Measurements from ENCODE around the gene MB21D2. TPM values are rescaled to one million over a fixed set of nuclear protein-coding genes. Genes with fewer than 3 reads are reported as not detected.

MB21D2 gene
- total RNA-seq, 2 experiments from 2014 or later, result 4.3 to 5.3 TPM

DNA sequence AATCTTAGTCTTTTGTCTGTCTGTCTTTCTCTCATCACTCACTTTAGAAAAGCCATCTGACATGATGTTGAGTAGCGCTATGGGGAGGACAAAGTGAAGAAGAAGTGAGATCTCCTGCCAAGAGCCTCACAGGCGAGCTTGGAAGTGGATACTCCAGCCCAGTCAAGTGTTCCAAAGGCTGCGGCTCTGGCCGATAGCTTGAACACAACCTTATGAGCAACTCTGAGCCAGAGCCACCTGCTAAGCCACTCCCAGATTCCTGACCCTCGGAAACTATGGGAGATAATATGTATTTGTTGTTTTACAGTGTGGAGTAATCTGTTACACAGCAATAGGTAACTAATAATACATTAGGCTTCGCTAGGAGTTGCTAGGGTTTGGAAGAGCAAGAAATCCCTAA is 76.2 kb downstream of the MB21D2 start:
- ATAC-seq (ENCODE audit: low read depth) (no peak), DNase-seq (no peak)
- Mint-ChIP-seq H3K27ac (no peak overlapping the region), H3K4me1 (peaks cover 7% of the 10 kb centered on the region), H3K4me3 (no peak overlapping the region), H3K27me3 (no peaks in the 10 kb centered on the region), H3K36me3 (no peaks in the 10 kb centered on the region), H3K9me3 (no peaks in the 10 kb centered on the region)
- POLR2A ChIA-PET, result interaction anchor here (0.6 kb wide), 1 partner anchor 1913 kb away, joined by 3 read pairs; no protein-coding TSS in a partner anchor

- no peaks in the 10 kb centered on the region for H3K36me3 Mint-ChIP-seq
- H3K9me3 Mint-ChIP-seq, result no peaks in the 10 kb centered on the region
- H3K4me3 Mint-ChIP-seq, result no peak overlapping the region
- H3K27ac Mint-ChIP-seq, result no peak overlapping the region
- no peaks in the 10 kb centered on the region for H3K27me3 Mint-ChIP-seq
- ATAC-seq (ENCODE audit: low read depth) (no peak), DNase-seq (no peak)
- peaks cover 12% of the 10 kb centered on the region for H3K4me1 Mint-ChIP-seq
- POLR2A ChIA-PET, result no interaction called here
Observed at GRCh38 chr3:192840143-192840836, 77.4 kb downstream of the MB21D2 start.

GRCh38 chr3:192835818-192836815 is 81.5 kb downstream of the MB21D2 start:
- Mint-ChIP-seq H3K9me3 (no peaks in the 10 kb centered on the region), H3K36me3 (peaks cover 3% of the 10 kb centered on the region), H3K4me1 (peaks cover 18% of the 10 kb centered on the region), H3K4me3 (no peak overlapping the region), H3K27me3 (no peaks in the 10 kb centered on the region), H3K27ac (no peak overlapping the region)
- POLR2A ChIA-PET, result no interaction called here
- no peak for ATAC-seq (ENCODE audit: low read depth)
- no peak for DNase-seq

- Mint-ChIP-seq H3K4me3 (no peak overlapping the region), H3K27me3 (no peaks in the 10 kb centered on the region), H3K27ac (peak overlapping the region; percentile 40), H3K36me3 (peaks cover 3% of the 10 kb centered on the region), H3K4me1 (peaks cover 20% of the 10 kb centered on the region), H3K9me3 (no peaks in the 10 kb centered on the region)
- no peak for DNase-seq
- POLR2A ChIA-PET, result interaction anchor here (0.6 to 0.7 kb wide), 2 partner anchors 59 to 226 kb away, joined by 3 to 4 read pairs; no protein-coding TSS in a partner anchor
- no peak for ATAC-seq (ENCODE audit: low read depth)
Observed at GRCh38 chr3:192834428-192834827, 83.2 kb downstream of the MB21D2 start.

DNA sequence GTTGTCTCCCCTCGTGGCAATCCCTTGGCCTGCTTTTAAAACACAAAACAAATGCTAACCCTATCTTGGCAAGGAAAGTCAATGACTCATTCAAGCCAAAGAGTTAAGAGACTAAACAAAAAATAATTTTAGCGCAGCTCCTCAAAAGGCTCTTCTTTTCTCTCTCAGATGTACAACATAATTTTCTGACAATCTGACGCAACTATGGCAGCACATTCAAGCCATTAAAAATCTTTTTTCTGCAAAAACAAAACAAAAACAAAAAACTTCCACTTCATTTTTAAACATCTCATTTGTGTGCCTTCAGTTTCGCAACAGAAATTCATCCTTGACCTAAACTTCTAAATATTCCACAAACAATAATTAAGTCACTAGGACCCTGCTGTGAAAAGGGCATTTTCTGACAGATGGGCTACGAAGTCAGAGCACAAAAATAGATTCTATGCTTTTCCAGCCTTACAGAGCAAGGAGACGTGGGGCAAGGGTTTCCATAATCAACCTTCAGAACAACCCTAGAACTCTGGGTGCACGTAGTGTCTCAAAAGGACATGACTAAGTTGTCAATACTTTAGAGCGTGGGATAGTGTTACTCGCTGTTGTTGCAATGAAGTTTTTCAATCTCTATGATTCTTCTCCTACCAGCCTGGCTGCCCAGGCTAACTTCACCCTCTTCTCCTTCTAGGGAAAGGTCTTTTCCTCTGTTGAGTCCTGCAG is 84.3 kb downstream of the MB21D2 start:
- Mint-ChIP-seq H3K27me3 (no peaks in the 10 kb centered on the region), H3K36me3 (peaks cover 6% of the 10 kb centered on the region), H3K4me1 (peaks cover 20% of the 10 kb centered on the region), H3K9me3 (no peaks in the 10 kb centered on the region), H3K27ac (no peak overlapping the region), H3K4me3 (no peak overlapping the region)
- no peak for DNase-seq
- no peak for ATAC-seq (ENCODE audit: low read depth)
- POLR2A ChIA-PET, result no interaction called here

DNA sequence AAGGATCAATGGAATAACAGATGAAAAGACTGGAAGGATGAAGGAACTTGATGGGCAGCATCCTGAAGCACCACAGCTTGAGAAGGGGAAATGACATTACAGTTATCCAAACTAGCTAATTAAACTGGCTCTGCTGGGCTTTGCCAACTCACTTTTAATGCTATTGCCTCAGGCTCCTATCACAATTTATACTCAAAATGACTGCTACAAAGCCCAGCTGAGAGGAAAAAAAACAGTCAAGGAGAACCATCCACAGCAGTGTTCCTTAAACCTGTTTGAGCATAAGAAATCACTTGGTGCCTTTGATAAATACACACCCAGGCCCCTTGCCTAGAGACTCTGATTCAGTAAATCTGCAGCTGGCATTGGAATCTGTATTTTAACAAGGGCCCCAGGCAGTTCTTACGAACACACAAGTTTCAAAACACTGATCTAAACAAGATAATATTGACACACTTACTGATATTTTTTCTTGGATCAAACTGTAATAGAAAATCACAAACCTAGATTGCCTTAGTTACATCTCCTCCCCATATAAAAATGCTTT is 85.8 kb downstream of the MB21D2 start:
- no peak overlapping the region for H3K4me3 Mint-ChIP-seq
- H3K4me1 Mint-ChIP-seq, result peaks cover 17% of the 10 kb centered on the region
- no peaks in the 10 kb centered on the region for H3K9me3 Mint-ChIP-seq
- no peak overlapping the region for H3K27ac Mint-ChIP-seq
- POLR2A ChIA-PET, result interaction anchor here (0.6 kb wide), 1 partner anchor 18 kb away, joined by 4 read pairs; no protein-coding TSS in a partner anchor
- no peak for DNase-seq
- no peaks in the 10 kb centered on the region for H3K27me3 Mint-ChIP-seq
- H3K36me3 Mint-ChIP-seq, result peaks cover 8% of the 10 kb centered on the region
- no peak for ATAC-seq (ENCODE audit: low read depth)

GRCh38 chr3:192831111-192831644 is 86.5 kb downstream of the MB21D2 start:
- ATAC-seq (ENCODE audit: low read depth) (no peak), DNase-seq (no peak)
- H3K4me3 Mint-ChIP-seq, result no peak overlapping the region
- no peaks in the 10 kb centered on the region for H3K27me3 Mint-ChIP-seq
- H3K4me1 Mint-ChIP-seq, result peaks cover 15% of the 10 kb centered on the region
- peaks cover 8% of the 10 kb centered on the region for H3K36me3 Mint-ChIP-seq
- POLR2A ChIA-PET, result interaction anchor here (0.6 kb wide), 1 partner anchor 19 kb away, joined by 4 read pairs; no protein-coding TSS in a partner anchor
- no peaks in the 10 kb centered on the region for H3K9me3 Mint-ChIP-seq
- H3K27ac Mint-ChIP-seq, result no peak overlapping the region

GRCh38 chr3:192830291-192831110 is 87.2 kb downstream of the MB21D2 start:
- H3K9me3 Mint-ChIP-seq, result no peaks in the 10 kb centered on the region
- no peak overlapping the region for H3K4me3 Mint-ChIP-seq
- POLR2A ChIA-PET, result no interaction called here

GRCh38 chr3:192827863-192828594 is 89.6 kb downstream of the MB21D2 start:
- DNase-seq, result no peak
- Mint-ChIP-seq H3K9me3 (no peaks in the 10 kb centered on the region), H3K4me3 (no peak overlapping the region), H3K27ac (no peak overlapping the region), H3K36me3 (peaks cover 7% of the 10 kb centered on the region), H3K27me3 (no peaks in the 10 kb centered on the region), H3K4me1 (peaks cover 7% of the 10 kb centered on the region)
- POLR2A ChIA-PET, result no interaction called here
- ATAC-seq (ENCODE audit: low read depth), result no peak

More at GRCh38 chr3:192830291-192831110, 87.2 kb downstream of the MB21D2 start:
- Mint-ChIP-seq H3K27ac (no peak overlapping the region), H3K36me3 (peaks cover 8% of the 10 kb centered on the region), H3K4me1 (peaks cover 10% of the 10 kb centered on the region), H3K27me3 (no peaks in the 10 kb centered on the region)
- DNase-seq, result no peak
- ATAC-seq (ENCODE audit: low read depth), result no peak

GRCh38 chr3:192827208-192827607 is 90.4 kb downstream of the MB21D2 start:
- peaks cover 7% of the 10 kb centered on the region for H3K4me1 Mint-ChIP-seq
- no peak overlapping the region for H3K27ac Mint-ChIP-seq
- no peak overlapping the region for H3K4me3 Mint-ChIP-seq
- no peaks in the 10 kb centered on the region for H3K9me3 Mint-ChIP-seq
- peaks cover 7% of the 10 kb centered on the region for H3K36me3 Mint-ChIP-seq
- no peaks in the 10 kb centered on the region for H3K27me3 Mint-ChIP-seq
- POLR2A ChIA-PET, result no interaction called here
- ATAC-seq (ENCODE audit: low read depth) (no peak), DNase-seq (no peak)

DNA sequence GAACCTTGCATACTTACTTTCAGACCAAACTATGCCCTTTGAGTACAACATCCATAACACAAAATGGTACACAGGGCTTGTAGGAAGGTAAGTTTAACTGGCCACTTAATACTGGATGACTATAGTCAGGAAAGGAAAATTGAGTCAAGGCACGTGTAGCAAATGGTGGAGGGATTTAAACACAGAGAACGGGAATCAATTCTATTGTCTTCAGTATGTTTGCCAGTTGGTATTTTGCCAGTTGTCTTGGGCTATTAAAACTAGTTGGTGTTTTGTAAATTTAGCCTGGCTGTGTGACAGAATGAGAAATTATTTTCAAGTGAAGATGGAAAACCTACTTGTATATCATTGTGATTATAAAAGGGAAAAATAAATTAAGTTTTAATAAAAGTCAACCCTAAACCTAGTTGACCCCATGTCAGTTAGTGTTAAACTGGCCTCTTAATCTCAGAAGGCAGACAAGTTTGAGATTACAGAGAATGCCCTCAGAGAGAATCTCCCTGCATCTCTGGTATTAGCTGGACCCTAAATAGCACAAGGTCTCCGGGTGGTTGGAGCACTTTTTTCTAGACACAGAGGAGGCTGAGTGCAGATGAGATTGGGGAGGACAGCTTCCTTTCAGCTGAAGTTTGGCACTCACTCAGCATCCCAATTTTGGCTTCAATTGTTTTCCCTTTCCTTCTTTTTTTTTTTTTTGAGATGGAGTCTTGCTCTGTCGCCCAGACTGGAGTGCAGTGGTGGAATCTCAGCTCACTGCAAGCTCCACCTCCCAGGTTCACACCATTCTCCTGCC is 91.2 kb downstream of the MB21D2 start:
- peaks cover 5% of the 10 kb centered on the region for H3K36me3 Mint-ChIP-seq
- no peaks in the 10 kb centered on the region for H3K9me3 Mint-ChIP-seq
- no peak for ATAC-seq (ENCODE audit: low read depth)
- no peaks in the 10 kb centered on the region for H3K27me3 Mint-ChIP-seq
- H3K4me1 Mint-ChIP-seq, result peaks cover 5% of the 10 kb centered on the region
- H3K4me3 Mint-ChIP-seq, result no peak overlapping the region
- POLR2A ChIA-PET, result no interaction called here
- H3K27ac Mint-ChIP-seq, result no peak overlapping the region
- DNase-seq, result no peak

All from activated naive CD8-positive, alpha-beta T cell treated with anti-CD3 and anti-CD28 coated beads, Interleukin-2, amount 10 ng/mL, durations not matched to agents 7 days and 5 days (primary cell).